Measurements from ENCODE around the gene INAVA. TPM values are rescaled to one million over a fixed set of nuclear protein-coding genes. Genes with fewer than 3 reads are reported as not detected.

Gene INAVA
- total RNA-seq, 1 donor from 2014 or later, result 42.2 TPM

DNA sequence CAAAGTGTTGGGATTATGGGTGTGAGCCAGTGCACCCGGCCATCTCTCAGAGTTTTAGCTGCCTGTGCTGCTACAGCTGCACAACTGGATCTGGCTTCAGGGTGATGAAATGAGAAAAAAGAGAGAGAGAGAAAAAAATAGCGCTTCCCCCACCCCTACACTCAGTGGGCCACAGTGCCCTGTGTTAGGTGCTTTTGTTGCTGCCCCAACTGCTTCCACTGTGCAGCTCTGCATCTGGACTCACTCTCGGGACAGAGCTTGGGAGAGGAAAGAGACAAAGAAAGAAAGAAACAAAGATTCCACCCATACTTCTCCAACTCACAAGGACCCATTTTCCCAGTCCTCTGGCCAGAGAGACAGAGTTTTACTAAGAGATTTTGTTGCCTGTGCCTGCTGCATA, 50.4 kb downstream of the INAVA start:
- Histone ChIP-seq H3K9me3 (peaks cover 7% of the 10 kb centered on the region), H3K27ac (no peak overlapping the region), H3K27me3 (no peaks in the 10 kb centered on the region), H3K36me3 (no peaks in the 10 kb centered on the region), H3K4me1 (no peaks in the 10 kb centered on the region), H3K4me3 (no peak overlapping the region)
- TF ChIP-seq, protein P1, sequence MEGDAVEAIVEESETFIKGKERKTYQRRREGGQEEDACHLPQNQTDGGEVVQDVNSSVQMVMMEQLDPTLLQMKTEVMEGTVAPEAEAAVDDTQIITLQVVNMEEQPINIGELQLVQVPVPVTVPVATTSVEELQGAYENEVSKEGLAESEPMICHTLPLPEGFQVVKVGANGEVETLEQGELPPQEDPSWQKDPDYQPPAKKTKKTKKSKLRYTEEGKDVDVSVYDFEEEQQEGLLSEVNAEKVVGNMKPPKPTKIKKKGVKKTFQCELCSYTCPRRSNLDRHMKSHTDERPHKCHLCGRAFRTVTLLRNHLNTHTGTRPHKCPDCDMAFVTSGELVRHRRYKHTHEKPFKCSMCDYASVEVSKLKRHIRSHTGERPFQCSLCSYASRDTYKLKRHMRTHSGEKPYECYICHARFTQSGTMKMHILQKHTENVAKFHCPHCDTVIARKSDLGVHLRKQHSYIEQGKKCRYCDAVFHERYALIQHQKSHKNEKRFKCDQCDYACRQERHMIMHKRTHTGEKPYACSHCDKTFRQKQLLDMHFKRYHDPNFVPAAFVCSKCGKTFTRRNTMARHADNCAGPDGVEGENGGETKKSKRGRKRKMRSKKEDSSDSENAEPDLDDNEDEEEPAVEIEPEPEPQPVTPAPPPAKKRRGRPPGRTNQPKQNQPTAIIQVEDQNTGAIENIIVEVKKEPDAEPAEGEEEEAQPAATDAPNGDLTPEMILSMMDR (IDR thresholded peaks at IDR 0.05), result no peak
- TF ChIP-seq POLR2A (IDR thresholded peaks at IDR 0.05) (no peak), POLR2AphosphoS5 (IDR thresholded peaks at IDR 0.05; ENCODE audit: insufficient read depth in 1 of 2, low read depth in 1 of 2) (no peak)
- no peak for DNase-seq (ENCODE audit: extremely low spot score in 2 of 2)
- intact Hi-C loops (cut with DNase I), result no loop called here

- Histone ChIP-seq H3K9me3 (peaks cover 2% of the 10 kb centered on the region), H3K36me3 (no peaks in the 10 kb centered on the region), H3K4me1 (no peaks in the 10 kb centered on the region), H3K4me3 (no peak overlapping the region), H3K27me3 (no peaks in the 10 kb centered on the region), H3K27ac (no peak overlapping the region)
- DNase-seq (ENCODE audit: extremely low spot score in 2 of 2), result no peak
- intact Hi-C loops (cut with DNase I), result no loop called here
- TF ChIP-seq POLR2A (IDR thresholded peaks at IDR 0.05), result no peak
- TF ChIP-seq, protein P1 (IDR thresholded peaks at IDR 0.05), result no peak
- no peak for TF ChIP-seq POLR2AphosphoS5 (IDR thresholded peaks at IDR 0.05; ENCODE audit: insufficient read depth in 1 of 2, low read depth in 1 of 2)
Measured at GRCh38 chr1:200947059-200947566, 52.4 kb downstream of the INAVA start.

GRCh38 chr1:200949626-200950025, 54.9 kb downstream of the INAVA start:
- Histone ChIP-seq H3K27me3 (no peaks in the 10 kb centered on the region), H3K4me1 (no peaks in the 10 kb centered on the region), H3K4me3 (no peak overlapping the region), H3K36me3 (no peaks in the 10 kb centered on the region), H3K27ac (no peak overlapping the region), H3K9me3 (no peaks in the 10 kb centered on the region)
- intact Hi-C loops (cut with DNase I), result no loop called here
- TF ChIP-seq, protein P1 (IDR thresholded peaks at IDR 0.05), result no peak
- TF ChIP-seq POLR2AphosphoS5 (IDR thresholded peaks at IDR 0.05; ENCODE audit: insufficient read depth in 1 of 2, low read depth in 1 of 2) (no peak), POLR2A (IDR thresholded peaks at IDR 0.05) (no peak)
- DNase-seq (ENCODE audit: extremely low spot score in 2 of 2), result no peak

- no peak overlapping the region for H3K4me3 ChIP-seq
- no peaks in the 10 kb centered on the region for H3K27me3 ChIP-seq
- H3K4me1 ChIP-seq, result no peaks in the 10 kb centered on the region
- TF ChIP-seq POLR2AphosphoS5 (IDR thresholded peaks at IDR 0.05; ENCODE audit: insufficient read depth in 1 of 2, low read depth in 1 of 2) (no peak), POLR2A (IDR thresholded peaks at IDR 0.05) (no peak)
- TF ChIP-seq, protein P1 (IDR thresholded peaks at IDR 0.05), result no peak
- H3K36me3 ChIP-seq, result no peaks in the 10 kb centered on the region
- H3K9me3 ChIP-seq, result no peaks in the 10 kb centered on the region
- intact Hi-C loops (cut with DNase I), result no loop called here
- H3K27ac ChIP-seq, result no peak overlapping the region
- DNase-seq (ENCODE audit: extremely low spot score in 2 of 2), result no peak
Measured at GRCh38 chr1:200951016-200951415, 56.3 kb downstream of the INAVA start.

GRCh38 chr1:200954434-200954833, 59.7 kb downstream of the INAVA start:
- Histone ChIP-seq H3K27me3 (no peaks in the 10 kb centered on the region), H3K36me3 (no peaks in the 10 kb centered on the region), H3K27ac (no peak overlapping the region), H3K9me3 (no peaks in the 10 kb centered on the region), H3K4me3 (no peak overlapping the region), H3K4me1 (no peaks in the 10 kb centered on the region)
- intact Hi-C loops (cut with DNase I), result no loop called here
- TF ChIP-seq, protein P1 (IDR thresholded peaks at IDR 0.05), result no peak
- TF ChIP-seq POLR2A (IDR thresholded peaks at IDR 0.05), result no peak
- TF ChIP-seq POLR2AphosphoS5 (IDR thresholded peaks at IDR 0.05; ENCODE audit: insufficient read depth in 1 of 2, low read depth in 1 of 2), result no peak
- no peak for DNase-seq (ENCODE audit: extremely low spot score in 2 of 2)
